GM10248 (cell line): ENCODE data around the gene PDLIM7.

ENCODE experiments used
- CTCF ChIA-PET: fragments of 300-600 bp; sonication (Branson Sonifier 250); formaldehyde crosslinking; extraction: SDS; loops from one replicate; lab custom pipeline; 2021; ENCODE audit warnings: antibody characterized with exemption; lab: Yijun Ruan, JAX
- POLR2A ChIA-PET: fragments of 350-650 bp; sonication (Branson Sonifier 250); formaldehyde crosslinking; extraction: SDS; loops from one replicate; lab custom pipeline; 2020; ENCODE audit warnings: antibody characterized with exemption; lab: Yijun Ruan, JAX
- DNase-seq: peaks from one replicate; pipeline ENCODE4 v3.0.0; 2012; ENCODE audit errors: extremely low spot score
- TF ChIP-seq, protein P1 (sequence below): IDR thresholded peaks from 2 replicates; pipeline ENCODE4 v1.5.1; 2012; ENCODE audit warnings: mild to moderate bottlenecking, low read depth; ENCODE audit errors: extremely low read depth, missing control alignments, control extremely low read depth

The PDLIM7 gene

DNA sequence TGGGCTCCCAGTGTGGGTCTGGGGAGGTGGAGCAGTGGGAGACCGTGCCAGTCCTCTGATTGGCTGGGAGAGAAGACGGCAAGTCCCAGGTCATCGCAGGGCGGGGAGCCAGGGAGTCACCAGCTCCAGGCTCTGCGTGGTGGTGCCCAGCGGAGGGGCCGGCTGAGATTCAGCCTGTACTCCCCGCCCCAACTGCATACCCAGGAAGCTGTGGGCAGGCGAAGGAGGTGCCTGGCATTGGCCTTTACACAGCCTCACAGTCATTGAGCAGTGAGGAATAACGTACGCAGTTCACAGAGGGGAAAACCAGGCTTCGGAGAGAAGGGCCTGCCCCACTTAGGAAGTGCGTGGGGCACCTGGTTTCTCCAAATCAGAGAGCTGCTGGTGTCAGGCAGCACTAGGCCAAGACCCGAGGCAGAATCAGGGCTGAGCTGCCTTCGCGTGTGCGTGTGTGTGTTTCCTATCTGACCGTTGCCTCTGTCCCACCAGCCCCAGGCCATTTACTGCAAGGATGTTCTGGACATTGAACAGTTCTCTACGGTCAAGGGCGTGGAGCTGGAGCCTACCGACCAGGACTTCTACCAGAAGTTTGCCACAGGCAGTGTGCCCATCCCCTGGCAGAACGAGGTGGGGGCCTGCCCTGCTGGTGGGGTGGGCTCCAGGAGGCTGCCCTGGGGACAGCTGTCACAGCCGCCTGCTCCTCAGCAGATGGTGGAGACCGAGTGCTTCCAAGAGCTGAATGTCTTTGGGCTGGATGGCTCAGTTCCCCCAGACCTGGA lies 57.0 kb downstream of the PDLIM7 start:
- DNase-seq: no peak
- ChIA-PET CTCF (interaction anchor here (1.0 to 21.0 kb wide), 7 partner anchors 8 to 131 kb away, joined by 3 to 549 read pairs (median 5); partner anchors contain the start of genes F12 and PFN3), POLR2A (interaction anchor here (0.6 to 1.5 kb wide), 5 partner anchors 7 to 764 kb away, joined by 3 to 6 read pairs (median 4); partner anchors contain the start of genes GRK6 and HNRNPAB)
- TF ChIP-seq, protein P1, sequence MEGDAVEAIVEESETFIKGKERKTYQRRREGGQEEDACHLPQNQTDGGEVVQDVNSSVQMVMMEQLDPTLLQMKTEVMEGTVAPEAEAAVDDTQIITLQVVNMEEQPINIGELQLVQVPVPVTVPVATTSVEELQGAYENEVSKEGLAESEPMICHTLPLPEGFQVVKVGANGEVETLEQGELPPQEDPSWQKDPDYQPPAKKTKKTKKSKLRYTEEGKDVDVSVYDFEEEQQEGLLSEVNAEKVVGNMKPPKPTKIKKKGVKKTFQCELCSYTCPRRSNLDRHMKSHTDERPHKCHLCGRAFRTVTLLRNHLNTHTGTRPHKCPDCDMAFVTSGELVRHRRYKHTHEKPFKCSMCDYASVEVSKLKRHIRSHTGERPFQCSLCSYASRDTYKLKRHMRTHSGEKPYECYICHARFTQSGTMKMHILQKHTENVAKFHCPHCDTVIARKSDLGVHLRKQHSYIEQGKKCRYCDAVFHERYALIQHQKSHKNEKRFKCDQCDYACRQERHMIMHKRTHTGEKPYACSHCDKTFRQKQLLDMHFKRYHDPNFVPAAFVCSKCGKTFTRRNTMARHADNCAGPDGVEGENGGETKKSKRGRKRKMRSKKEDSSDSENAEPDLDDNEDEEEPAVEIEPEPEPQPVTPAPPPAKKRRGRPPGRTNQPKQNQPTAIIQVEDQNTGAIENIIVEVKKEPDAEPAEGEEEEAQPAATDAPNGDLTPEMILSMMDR: no peak

DNA sequence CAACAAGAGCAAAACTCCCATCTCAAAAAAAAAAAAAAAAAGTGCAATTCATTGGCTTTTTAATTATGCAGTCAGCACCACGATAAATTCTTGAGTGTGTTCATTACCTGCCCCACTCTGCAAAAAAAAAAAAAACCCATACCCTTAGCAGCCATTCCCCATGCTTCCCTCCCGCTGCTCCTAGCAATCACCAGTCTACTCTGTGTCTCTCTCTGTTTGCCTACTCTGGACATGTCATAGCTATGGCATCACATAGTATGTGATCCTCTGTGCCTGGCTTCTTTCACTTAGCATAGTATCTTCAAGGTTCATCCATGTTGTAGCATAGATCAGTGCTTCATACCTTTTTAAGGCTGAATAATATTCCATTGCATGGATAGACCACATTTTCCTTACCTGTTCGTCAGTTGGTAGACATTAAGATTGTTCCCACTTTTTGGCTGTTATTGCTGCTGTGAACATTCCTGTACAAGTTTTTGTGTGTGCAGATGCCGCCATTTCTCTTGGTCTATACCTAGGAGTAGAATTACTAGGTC lies 57.8 kb downstream of the PDLIM7 start:
- POLR2A ChIA-PET: interaction anchor here (0.6 kb wide), 1 partner anchor 8 kb away, joined by 5 read pairs; no protein-coding TSS in a partner anchor
- no peak for DNase-seq
- TF ChIP-seq, protein P1: no peak
- CTCF ChIA-PET: interaction anchor here (1.8 to 21.0 kb wide), 3 partner anchors 8 to 32 kb away, joined by 5 to 549 read pairs (median 163); partner anchors contain the start of genes F12 and PFN3

DNA sequence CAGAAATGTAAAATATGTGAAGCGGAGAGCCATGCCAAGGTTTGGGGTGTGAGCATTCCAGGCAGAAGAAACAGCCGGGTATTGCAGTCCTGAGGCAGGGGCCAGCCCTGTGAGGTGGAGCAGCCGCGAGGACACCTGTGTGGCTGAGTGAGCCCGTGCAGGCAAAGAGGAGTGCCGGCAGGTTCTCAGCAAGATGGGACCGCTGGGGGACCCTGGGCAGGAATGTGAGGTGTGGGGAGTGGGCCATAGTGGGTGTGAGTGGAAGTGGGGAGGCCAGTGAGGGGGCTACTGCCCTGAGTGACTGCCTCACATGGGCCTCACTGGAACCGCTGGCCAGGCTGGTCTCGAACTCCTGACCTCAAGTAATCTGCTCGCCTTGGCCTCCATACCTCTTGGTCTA lies 58.9 kb downstream of the PDLIM7 start:
- no peak for DNase-seq
- ChIA-PET CTCF (interaction anchor here (14.1 to 21.0 kb wide), 2 partner anchors 16 to 31 kb away, joined by 163 to 549 read pairs; partner anchors contain the start of genes F12 and PFN3), POLR2A (no interaction called here)
- TF ChIP-seq, protein P1: no peak

DNA sequence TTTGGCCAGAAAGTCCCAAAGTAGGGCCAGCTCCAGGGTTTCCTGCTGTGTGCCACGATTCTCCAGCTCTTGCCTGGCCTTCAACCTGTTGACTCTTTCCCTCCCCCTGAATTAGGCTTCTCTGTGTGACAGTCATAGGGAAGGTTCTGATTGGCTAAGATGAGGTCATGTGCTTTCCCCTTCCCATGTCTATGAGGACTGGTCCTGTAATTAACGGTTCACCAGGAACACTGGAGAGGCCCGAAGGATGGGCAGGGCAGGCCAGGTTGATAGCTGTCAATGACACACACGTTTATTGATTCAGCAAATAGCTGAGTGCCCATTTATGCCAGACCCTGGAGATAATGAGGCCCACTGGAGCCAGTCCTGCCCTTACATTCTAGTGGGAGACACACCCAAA lies 59.8 kb downstream of the PDLIM7 start:
- POLR2A ChIA-PET: interaction anchor here (0.6 to 0.9 kb wide), 2 partner anchors 10 to 11 kb away, joined by 4 to 6 read pairs; partner anchors contain the start of gene GRK6
- CTCF ChIA-PET: interaction anchor here (1.3 to 21.0 kb wide), 4 partner anchors 12 to 47 kb away, joined by 3 to 549 read pairs (median 83); partner anchors contain the start of genes F12 and PFN3
- TF ChIP-seq, protein P1: no peak

DNA sequence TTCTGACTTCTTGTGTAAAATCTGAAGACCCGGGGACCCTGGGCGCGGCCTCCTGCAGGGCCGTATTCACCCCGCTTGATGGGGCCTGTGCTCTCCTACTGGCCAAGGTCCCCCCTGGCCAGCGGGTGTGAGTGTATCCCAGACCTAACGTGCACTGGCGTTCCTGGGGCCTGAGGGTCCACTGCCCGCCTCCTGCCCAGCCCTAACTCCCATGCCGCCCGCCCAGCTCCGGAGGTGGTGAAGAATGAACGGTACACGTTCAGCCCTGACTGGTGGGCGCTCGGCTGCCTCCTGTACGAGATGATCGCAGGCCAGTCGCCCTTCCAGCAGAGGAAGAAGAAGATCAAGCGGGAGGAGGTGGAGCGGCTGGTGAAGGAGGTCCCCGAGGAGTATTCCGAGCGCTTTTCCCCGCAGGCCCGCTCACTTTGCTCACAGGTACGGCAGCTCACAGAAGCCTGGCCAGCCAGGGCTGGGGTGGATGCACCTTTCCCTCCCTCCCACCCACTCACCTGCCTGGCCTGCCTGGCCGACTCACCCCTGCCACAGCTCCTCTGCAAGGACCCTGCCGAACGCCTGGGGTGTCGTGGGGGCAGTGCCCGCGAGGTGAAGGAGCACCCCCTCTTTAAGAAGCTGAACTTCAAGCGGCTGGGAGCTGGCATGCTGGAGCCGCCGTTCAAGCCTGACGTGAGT lies 61.4 kb downstream of the PDLIM7 start:
- TF ChIP-seq, protein P1: no peak
- no peak for DNase-seq
- CTCF ChIA-PET: interaction anchor here (1.0 to 21.0 kb wide), 3 partner anchors 19 to 64 kb away, joined by 3 to 549 read pairs (median 163); partner anchors contain the start of genes F12 and PFN3
- POLR2A ChIA-PET: no interaction called here

More for the DNA sequence above, 59.8 kb downstream of the PDLIM7 start:
- no peak for DNase-seq
